ENCODE data around the gene EEF1AKMT2.

DNA sequence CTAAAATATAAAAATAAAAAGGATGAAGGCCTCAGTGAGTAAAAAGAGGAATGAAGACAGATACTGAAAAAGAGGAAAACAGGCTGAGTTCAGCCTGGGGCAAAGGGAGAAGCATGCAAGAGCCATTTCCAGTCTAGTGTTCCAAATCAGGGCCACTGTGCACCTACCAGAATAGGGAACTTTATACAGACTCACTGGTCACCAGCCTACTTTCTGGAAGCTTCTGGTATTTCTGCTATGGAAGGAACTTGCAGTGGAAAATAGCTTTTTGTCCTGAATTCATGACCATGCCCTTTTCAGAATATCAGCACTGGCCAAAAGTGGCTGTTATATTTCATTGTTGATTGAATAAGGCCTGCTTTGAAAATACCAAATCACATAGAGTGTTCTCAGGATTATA lies 38.8 kb upstream of the EEF1AKMT2 start:
- no peak for TF ChIP-seq POLR2AphosphoS5 (IDR thresholded peaks at IDR 0.05; ENCODE audit: low read depth, low read length)
- no peak for TF ChIP-seq POLR2A (IDR thresholded peaks at IDR 0.05; ENCODE audit: low read depth, low read length)

Measured in GM12892 (cell line).